ENCODE results near the gene NUMB.

- TF ChIP-seq, protein P1, sequence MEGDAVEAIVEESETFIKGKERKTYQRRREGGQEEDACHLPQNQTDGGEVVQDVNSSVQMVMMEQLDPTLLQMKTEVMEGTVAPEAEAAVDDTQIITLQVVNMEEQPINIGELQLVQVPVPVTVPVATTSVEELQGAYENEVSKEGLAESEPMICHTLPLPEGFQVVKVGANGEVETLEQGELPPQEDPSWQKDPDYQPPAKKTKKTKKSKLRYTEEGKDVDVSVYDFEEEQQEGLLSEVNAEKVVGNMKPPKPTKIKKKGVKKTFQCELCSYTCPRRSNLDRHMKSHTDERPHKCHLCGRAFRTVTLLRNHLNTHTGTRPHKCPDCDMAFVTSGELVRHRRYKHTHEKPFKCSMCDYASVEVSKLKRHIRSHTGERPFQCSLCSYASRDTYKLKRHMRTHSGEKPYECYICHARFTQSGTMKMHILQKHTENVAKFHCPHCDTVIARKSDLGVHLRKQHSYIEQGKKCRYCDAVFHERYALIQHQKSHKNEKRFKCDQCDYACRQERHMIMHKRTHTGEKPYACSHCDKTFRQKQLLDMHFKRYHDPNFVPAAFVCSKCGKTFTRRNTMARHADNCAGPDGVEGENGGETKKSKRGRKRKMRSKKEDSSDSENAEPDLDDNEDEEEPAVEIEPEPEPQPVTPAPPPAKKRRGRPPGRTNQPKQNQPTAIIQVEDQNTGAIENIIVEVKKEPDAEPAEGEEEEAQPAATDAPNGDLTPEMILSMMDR (conservative IDR thresholded peaks at IDR 0.05 in 1 of 2, IDR thresholded peaks at IDR 0.05 in 1 of 2; ENCODE audit: low read depth in 1 of 2, low read length in 2 of 2) = no peak
- TF ChIP-seq EZH2 (IDR thresholded peaks at IDR 0.05; ENCODE audit: low read length, missing control alignments) = no peak
These were observed 209.2 kb downstream of the NUMB start for GRCh38 chr14:73249108-73249507.
